Lower leg skin (tissue), 3 donors: ENCODE measurements around the gene SREBF1.

Experiments
- POLR2A ChIP-seq, 2 donors: fragments of 450-650 bp; IDR thresholded peaks; one replicate each; pipeline ENCODE4 v1.6.1; 2016 to 2017; ENCODE audit warnings: antibody characterized with exemption in 2 of 2, mild to moderate bottlenecking in 1 of 2, moderate library complexity in 1 of 2
- TF ChIP-seq, protein P1 (sequence below), 3 donors: fragments of 450-650 bp; IDR thresholded peaks; one replicate each; pipeline ENCODE4 v1.5.1; 2016; ENCODE audit warnings: antibody characterized with exemption in 3 of 3, mild to moderate bottlenecking in 3 of 3, moderate library complexity in 2 of 3

DNA sequence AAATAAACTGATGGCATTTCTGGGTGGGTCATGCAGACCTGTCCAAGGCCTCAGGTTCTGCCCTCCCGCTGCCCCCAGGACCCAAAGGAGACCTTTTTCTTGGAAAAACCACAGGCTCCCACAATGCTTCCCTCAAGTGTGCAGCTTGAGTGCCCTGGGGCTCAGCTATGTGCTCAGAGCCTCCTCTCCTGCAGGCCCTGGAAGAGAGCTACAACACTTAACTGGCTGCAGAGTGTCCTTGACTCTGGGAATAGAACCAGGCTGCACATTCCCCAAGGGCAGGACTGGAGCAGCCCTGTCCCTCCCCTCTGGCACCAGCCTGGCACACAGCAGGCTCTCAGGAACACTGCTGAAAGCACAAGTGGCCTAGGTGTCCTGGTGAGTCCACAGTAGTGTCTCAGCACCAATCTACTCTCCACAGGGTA is 4.8 kb upstream of the SREBF1 start:
- TF ChIP-seq, protein P1, sequence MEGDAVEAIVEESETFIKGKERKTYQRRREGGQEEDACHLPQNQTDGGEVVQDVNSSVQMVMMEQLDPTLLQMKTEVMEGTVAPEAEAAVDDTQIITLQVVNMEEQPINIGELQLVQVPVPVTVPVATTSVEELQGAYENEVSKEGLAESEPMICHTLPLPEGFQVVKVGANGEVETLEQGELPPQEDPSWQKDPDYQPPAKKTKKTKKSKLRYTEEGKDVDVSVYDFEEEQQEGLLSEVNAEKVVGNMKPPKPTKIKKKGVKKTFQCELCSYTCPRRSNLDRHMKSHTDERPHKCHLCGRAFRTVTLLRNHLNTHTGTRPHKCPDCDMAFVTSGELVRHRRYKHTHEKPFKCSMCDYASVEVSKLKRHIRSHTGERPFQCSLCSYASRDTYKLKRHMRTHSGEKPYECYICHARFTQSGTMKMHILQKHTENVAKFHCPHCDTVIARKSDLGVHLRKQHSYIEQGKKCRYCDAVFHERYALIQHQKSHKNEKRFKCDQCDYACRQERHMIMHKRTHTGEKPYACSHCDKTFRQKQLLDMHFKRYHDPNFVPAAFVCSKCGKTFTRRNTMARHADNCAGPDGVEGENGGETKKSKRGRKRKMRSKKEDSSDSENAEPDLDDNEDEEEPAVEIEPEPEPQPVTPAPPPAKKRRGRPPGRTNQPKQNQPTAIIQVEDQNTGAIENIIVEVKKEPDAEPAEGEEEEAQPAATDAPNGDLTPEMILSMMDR (IDR thresholded peaks at IDR 0.05) = no peak
- no peak for TF ChIP-seq POLR2A (IDR thresholded peaks at IDR 0.05)
